Breast epithelium (tissue), 4 donors: ENCODE results near the gene CHSY1. TPM values are rescaled to one million over a fixed set of nuclear protein-coding genes. Genes with fewer than 3 reads are reported as not detected.
"Not testable (repeated sequence)": the region's sequence is repeated elsewhere in the genome, so short reads cannot be mapped to it uniquely, and the experiment has no call there.

Experiments
- DNase-seq, 2 donors: peaks; one replicate each; pipeline ENCODE4 v3.0.0-alpha.2; 2019; ENCODE audit warnings: low spot score in 2 of 2
- H3K27ac ChIP-seq, 2 donors: fragments of 200-600 bp; sonication (generic) in 1 of 2; one replicate each; pipeline ENCODE4 v1.5.1; 2016 to 2019; ENCODE audit warnings: mild to moderate bottlenecking in 1 of 2
- H3K27me3 ChIP-seq, 2 donors: fragments of 200-600 bp; sonication (generic) in 1 of 2; one replicate each; pipeline versions ENCODE4 v1.5.1 to v1.6.0; 2017 to 2019; ENCODE audit warnings: control low read depth in 1 of 2, mild to moderate bottlenecking in 1 of 2
- H3K36me3 ChIP-seq: fragments of 200-600 bp; one replicate; pipeline ENCODE4 v1.5.1; 2019
- H3K4me1 ChIP-seq, 2 donors: fragments of 200-600 bp; sonication (generic); one replicate each; pipeline ENCODE4 v1.5.1; 2016 to 2019; ENCODE audit warnings: control low read depth in 1 of 2
- H3K4me3 ChIP-seq, 3 donors: fragments of 200-600 bp; sonication (generic); 1 replicate in 2 of 3; 2 replicates in 1 of 3; pipeline ENCODE4 v1.5.1; 2016 to 2019; ENCODE audit warnings: mild to moderate bottlenecking in 3 of 3, moderate library complexity in 2 of 3
- H3K9me3 ChIP-seq, 2 donors: fragments of 200-600 bp; sonication (generic) in 1 of 2; one replicate each; pipeline ENCODE4 v1.5.1; 2016 to 2019; ENCODE audit warnings: control low read depth in 1 of 2
- POLR2A ChIP-seq: fragments of 450-650 bp; IDR thresholded peaks from one replicate; pipeline ENCODE4 v1.6.1; 2016; ENCODE audit warnings: antibody characterized with exemption, mild to moderate bottlenecking, moderate library complexity
- POLR2AphosphoS5 ChIP-seq, 3 donors: sonication (generic); formaldehyde crosslinking; IDR thresholded peaks; one replicate each; pipeline ENCODE4 v1.6.1; 2017; ENCODE audit warnings: antibody characterized with exemption in 3 of 3
- intact Hi-C: fragments of 100-400 bp; cut with DNase I; formaldehyde crosslinking; loops from one replicate; pipeline ENCODE4 v1.15.1; 2023; ENCODE audit warnings: low total_unique reads
- total RNA-seq, 3 donors: library from RNA; depleted of rRNA; stranded (reverse); fragments of >200 nt; gene quantifications; one replicate each; pipeline ENCODE4 v1.1.0, GENCODE V29; 2016
- TF ChIP-seq, protein P1 (sequence below), 3 donors: fragments of 450-650 bp; IDR thresholded peaks; one replicate each; pipeline ENCODE4 v1.5.1; 2016 to 2017; ENCODE audit warnings: antibody characterized with exemption in 3 of 3, mild to moderate bottlenecking in 3 of 3, moderate library complexity in 3 of 3

The CHSY1 gene
- total RNA-seq, 3 donors from 2014 or later: 22.6 to 36.7 (median 33.4) TPM

DNA sequence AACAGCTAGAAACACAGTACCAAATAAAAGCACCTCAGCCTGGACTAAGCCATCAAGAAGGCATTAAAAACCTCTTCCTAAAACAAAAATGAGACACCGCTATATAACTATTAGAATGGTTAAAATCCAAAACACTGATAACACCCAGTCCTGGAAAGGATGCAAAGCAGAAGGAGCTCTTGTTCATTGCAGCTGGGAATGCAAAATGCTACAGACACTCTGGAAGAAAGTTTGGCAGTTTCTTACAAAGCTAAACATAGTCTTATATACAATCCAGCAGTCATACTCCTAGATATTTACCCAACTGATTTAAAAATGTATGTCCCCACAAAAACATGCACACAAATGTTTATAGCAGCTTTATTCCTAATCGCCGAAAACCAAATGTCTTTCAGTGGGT lies 35.7 kb downstream of the CHSY1 start:
- DNase-seq: no peak
- H3K27ac ChIP-seq: no peak overlapping the region
- H3K9me3 ChIP-seq: no peaks in the 10 kb centered on the region
- H3K36me3 ChIP-seq: no peaks in the 10 kb centered on the region
- no peaks in the 10 kb centered on the region for H3K27me3 ChIP-seq
- TF ChIP-seq POLR2A (no peak), POLR2AphosphoS5 (IDR thresholded peaks at IDR 0.05) (no peak)
- TF ChIP-seq, protein P1, sequence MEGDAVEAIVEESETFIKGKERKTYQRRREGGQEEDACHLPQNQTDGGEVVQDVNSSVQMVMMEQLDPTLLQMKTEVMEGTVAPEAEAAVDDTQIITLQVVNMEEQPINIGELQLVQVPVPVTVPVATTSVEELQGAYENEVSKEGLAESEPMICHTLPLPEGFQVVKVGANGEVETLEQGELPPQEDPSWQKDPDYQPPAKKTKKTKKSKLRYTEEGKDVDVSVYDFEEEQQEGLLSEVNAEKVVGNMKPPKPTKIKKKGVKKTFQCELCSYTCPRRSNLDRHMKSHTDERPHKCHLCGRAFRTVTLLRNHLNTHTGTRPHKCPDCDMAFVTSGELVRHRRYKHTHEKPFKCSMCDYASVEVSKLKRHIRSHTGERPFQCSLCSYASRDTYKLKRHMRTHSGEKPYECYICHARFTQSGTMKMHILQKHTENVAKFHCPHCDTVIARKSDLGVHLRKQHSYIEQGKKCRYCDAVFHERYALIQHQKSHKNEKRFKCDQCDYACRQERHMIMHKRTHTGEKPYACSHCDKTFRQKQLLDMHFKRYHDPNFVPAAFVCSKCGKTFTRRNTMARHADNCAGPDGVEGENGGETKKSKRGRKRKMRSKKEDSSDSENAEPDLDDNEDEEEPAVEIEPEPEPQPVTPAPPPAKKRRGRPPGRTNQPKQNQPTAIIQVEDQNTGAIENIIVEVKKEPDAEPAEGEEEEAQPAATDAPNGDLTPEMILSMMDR (IDR thresholded peaks at IDR 0.05): no peak
- no peaks in the 10 kb centered on the region for H3K4me1 ChIP-seq
- intact Hi-C loops: loop anchor here (5.0 kb wide), 1 partner anchor 476 kb away; no protein-coding TSS in a partner anchor
- no peak overlapping the region for H3K4me3 ChIP-seq

DNA sequence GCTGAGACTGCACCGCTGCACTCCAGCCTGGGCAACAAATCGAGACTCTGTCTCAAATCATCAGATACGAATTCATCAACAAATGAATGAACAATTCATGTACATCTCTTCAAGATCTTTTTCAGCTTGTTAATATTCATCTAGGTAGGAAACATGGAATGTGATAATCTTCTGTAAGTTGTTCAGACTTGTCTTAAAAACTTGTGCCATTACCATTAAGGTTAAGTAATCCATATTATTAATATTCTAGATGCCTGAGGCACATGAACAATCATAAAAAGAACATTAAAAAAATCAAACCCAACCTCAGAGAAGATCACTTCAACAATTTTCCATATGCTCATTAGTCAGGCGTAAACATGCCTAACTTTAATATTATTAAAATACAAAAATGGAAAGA lies 36.2 kb downstream of the CHSY1 start:
- H3K36me3 ChIP-seq: no peaks in the 10 kb centered on the region
- H3K27me3 ChIP-seq: no peaks in the 10 kb centered on the region
- H3K4me3 ChIP-seq: no peak overlapping the region
- H3K9me3 ChIP-seq: no peaks in the 10 kb centered on the region
- H3K4me1 ChIP-seq: no peaks in the 10 kb centered on the region
- no peak for TF ChIP-seq POLR2AphosphoS5 (IDR thresholded peaks at IDR 0.05)
- no peak for DNase-seq
- H3K27ac ChIP-seq: no peak overlapping the region
- intact Hi-C loops: loop anchor here (5.0 kb wide), 1 partner anchor 477 kb away; no protein-coding TSS in a partner anchor

DNA sequence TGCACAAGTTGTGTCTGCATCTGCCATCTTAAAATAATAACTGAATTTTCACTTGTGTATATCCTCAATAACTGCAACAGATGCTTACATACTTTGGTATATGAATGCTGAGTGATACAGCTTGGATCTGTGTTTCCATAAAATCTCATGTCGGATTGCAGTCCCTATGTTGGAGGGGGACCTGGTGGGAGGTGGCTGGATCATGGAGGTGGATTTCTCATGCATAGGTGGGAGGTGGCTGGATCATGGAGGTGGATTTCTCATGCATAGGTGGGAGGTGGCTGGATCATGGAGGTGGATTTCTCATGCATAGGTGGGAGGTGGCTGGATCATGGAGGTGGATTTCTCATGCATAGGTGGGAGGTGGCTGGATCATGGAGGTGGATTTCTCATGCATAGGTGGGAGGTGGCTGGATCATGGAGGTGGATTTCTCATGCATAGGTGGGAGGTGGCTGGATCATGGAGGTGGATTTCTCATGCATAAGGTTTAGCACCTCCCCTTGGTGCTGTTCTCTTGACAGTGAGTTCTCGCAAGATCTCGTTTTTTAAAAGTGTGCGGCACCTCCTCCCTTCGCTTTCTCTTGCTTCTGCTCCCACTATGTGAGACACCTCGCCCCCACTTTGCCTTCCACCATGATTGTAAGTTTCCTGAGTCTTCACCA lies 37.3 kb downstream of the CHSY1 start:
- DNase-seq, H3K27ac ChIP-seq, H3K4me3 ChIP-seq, H3K9me3 ChIP-seq, H3K36me3 ChIP-seq, H3K4me1 ChIP-seq, H3K27me3 ChIP-seq: not testable (repeated sequence)
- intact Hi-C loops: loop anchor here (5.0 kb wide), 1 partner anchor 478 kb away; no protein-coding TSS in a partner anchor

DNA sequence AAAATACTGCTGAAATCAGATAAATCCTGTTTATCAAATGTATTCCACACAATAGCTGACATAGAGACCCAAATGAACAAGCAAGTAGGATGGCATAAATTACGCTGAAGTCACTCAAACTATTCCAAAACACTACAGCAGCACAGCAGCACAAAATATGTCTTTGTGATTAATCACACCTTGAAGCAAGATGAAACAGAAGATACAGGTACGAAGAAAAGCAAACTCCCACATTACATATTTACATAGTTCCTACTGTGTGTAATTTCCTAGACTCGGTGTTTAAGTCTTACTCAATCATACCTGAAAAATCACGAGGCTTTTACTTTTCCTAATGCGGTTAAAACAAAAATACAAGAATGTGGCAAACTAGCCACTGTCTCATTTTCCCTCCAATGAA lies 38.3 kb downstream of the CHSY1 start:
- intact Hi-C loops: no loop called here
- no peaks in the 10 kb centered on the region for H3K9me3 ChIP-seq
- H3K36me3 ChIP-seq: no peaks in the 10 kb centered on the region
- TF ChIP-seq, protein P1 (IDR thresholded peaks at IDR 0.05): no peak
- no peak for TF ChIP-seq POLR2AphosphoS5 (IDR thresholded peaks at IDR 0.05)
- no peak for TF ChIP-seq POLR2A
- no peak overlapping the region for H3K4me3 ChIP-seq
- DNase-seq: no peak
- peaks cover 0 to 9% of the 10 kb centered on the region in 2 donors for H3K4me1 ChIP-seq
- no peak overlapping the region for H3K27ac ChIP-seq
- no peaks in the 10 kb centered on the region for H3K27me3 ChIP-seq

DNA sequence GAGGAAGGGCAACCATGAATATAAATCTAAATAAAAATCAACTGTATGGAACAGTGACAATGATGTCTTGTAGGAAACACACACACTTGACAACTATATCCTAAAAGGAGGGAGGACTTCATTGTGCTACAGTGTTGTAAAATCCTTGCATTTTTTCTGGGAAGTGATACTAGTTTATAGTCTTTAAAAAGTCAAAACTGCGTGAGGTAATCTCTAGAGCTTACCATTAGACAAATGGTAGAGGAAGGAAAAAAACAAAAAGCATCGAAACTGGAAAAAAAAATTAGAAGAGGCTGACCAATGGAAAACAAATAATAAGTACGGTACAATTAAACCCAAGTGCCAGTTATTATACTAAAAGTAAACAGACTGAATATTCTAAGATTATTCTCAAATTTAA lies 38.7 kb downstream of the CHSY1 start:
- H3K36me3 ChIP-seq: no peaks in the 10 kb centered on the region
- H3K4me3 ChIP-seq: no peak overlapping the region
- H3K27me3 ChIP-seq: no peaks in the 10 kb centered on the region
- peaks cover 0 to 9% of the 10 kb centered on the region in 2 donors for H3K4me1 ChIP-seq
- no peaks in the 10 kb centered on the region for H3K9me3 ChIP-seq
- intact Hi-C loops: no loop called here
- no peak overlapping the region for H3K27ac ChIP-seq
- DNase-seq: no peak
- TF ChIP-seq POLR2A (no peak), POLR2AphosphoS5 (IDR thresholded peaks at IDR 0.05) (no peak)
- TF ChIP-seq, protein P1 (IDR thresholded peaks at IDR 0.05): no peak

DNA sequence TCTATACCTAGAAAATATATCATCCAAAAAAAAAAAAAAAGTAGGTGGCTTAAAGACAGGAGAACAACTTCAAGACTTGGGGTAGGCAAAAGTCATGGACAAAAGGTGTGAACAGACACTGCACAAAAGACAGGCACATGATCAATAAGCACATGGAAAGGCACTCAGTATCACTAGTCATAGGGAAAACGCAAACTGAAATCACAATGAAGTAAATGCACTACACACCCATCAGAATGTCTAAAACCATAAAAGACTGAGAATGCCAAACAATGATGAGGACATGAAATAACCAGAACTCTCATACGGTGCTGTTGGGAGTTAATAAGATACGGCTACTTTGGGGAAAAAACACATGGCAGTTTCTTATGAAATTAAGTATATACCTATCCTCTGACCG lies 40.0 kb downstream of the CHSY1 start:
- H3K36me3 ChIP-seq: no peaks in the 10 kb centered on the region

More for the DNA sequence above, 40.0 kb downstream of the CHSY1 start:
- Histone ChIP-seq H3K9me3 (no peaks in the 10 kb centered on the region), H3K4me1 (peaks cover 0 to 9% of the 10 kb centered on the region in 2 donors), H3K4me3 (no peak overlapping the region), H3K27ac (no peak overlapping the region), H3K27me3 (no peaks in the 10 kb centered on the region)
- DNase-seq: no peak
- TF ChIP-seq POLR2A (no peak), POLR2AphosphoS5 (IDR thresholded peaks at IDR 0.05) (no peak)
- TF ChIP-seq, protein P1 (IDR thresholded peaks at IDR 0.05): no peak
- intact Hi-C loops: no loop called here
